MCF 10A (cell line): ENCODE data around the gene TNFRSF1B. TPM values are rescaled to one million over a fixed set of nuclear protein-coding genes. Genes with fewer than 3 reads are reported as not detected.
"Not testable (repeated sequence)": the region's sequence is repeated elsewhere in the genome, so short reads cannot be mapped to it uniquely, and the experiment has no call there.

ENCODE experiments used
- BruUV-seq: library from RNA; stranded (reverse); fragments of 400-500 nt; replicated peaks from 2 replicates; lab custom pipeline; 2021; lab: Mats Ljungman, UMichigan
- CTCF ChIA-PET: fragments of 300-600 bp; sonication (Branson Sonifier 250); formaldehyde crosslinking; extraction: SDS; loops from one replicate; lab custom pipeline; 2021; ENCODE audit warnings: antibody characterized with exemption, inconsistent platforms; lab: Yijun Ruan, JAX
- POLR2A ChIA-PET: fragments of 300-600, 350-650 bp; sonication (Branson Sonifier 250); formaldehyde crosslinking; extraction: SDS; loops from one replicate; lab custom pipeline; 2020; ENCODE audit warnings: antibody characterized with exemption, inconsistent platforms; lab: Yijun Ruan, JAX
- DNase-seq: peaks from one replicate; pipeline ENCODE4 v3.0.0-alpha.2; 2018; ENCODE audit not compliant: unreplicated experiment
- H3K27ac Mint-ChIP-seq: one replicate; pipeline ENCODE4 v1.8.0; 2022; ENCODE audit warnings: mild to moderate bottlenecking, low read depth, mixed read lengths; ENCODE audit not compliant: unreplicated experiment
- H3K27me3 Mint-ChIP-seq: one replicate; pipeline ENCODE4 v1.8.0; 2022; ENCODE audit warnings: mixed read lengths; ENCODE audit not compliant: insufficient read depth, unreplicated experiment
- H3K36me3 Mint-ChIP-seq: one replicate; pipeline ENCODE4 v1.8.0; 2022; ENCODE audit warnings: mild to moderate bottlenecking, moderate library complexity, mixed read lengths; ENCODE audit not compliant: insufficient read depth, unreplicated experiment
- H3K4me1 Mint-ChIP-seq: one replicate; pipeline ENCODE4 v1.8.0; 2022; ENCODE audit warnings: mixed read lengths; ENCODE audit not compliant: insufficient read depth, unreplicated experiment
- H3K4me3 Mint-ChIP-seq: one replicate; pipeline ENCODE4 v1.8.0; 2022; ENCODE audit warnings: mild to moderate bottlenecking, moderate library complexity, mixed read lengths; ENCODE audit not compliant: unreplicated experiment
- H3K9me3 Mint-ChIP-seq: one replicate; pipeline ENCODE4 v1.8.0; 2022; ENCODE audit warnings: mixed read lengths; ENCODE audit not compliant: unreplicated experiment
- intact Hi-C: fragments of 100-400 bp; cut with micrococcal nuclease; formaldehyde crosslinking; loops from 2 replicates; pipeline ENCODE4 v1.14.1; 2022
- total RNA-seq: library from RNA; stranded (reverse); gene quantifications from 2 replicates; pipeline ENCODE4 v1.2.3, GENCODE V29; 2022
- TF ChIP-seq, protein P1 (sequence below): fragments of 200-600 bp; IDR thresholded peaks from one replicate; pipeline ENCODE4 v1.8.0; 2022; ENCODE audit warnings: antibody characterized with exemption, mild to moderate bottlenecking; ENCODE audit not compliant: unreplicated experiment

Gene TNFRSF1B
- total RNA-seq, 1 experiment from 2014 or later, result not detected

DNA sequence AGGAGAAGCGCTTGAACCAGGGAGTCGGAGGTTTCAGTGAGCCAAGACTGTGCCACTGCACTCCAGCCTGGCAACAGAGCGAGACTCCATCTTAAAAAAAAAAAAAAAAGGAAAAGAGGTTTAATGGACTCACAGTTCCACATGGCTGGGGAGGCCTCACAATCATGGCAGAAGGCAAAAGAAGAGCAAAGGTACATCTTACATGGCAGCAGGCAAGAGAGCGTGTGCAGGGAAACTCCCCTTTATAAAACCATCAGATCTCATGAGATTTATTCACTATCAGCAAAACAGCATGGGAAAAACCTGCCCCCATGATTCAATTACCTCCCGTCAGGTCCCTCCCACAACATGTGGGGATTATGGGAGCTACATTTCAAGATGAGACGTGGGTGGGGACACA lies 57.3 kb downstream of the TNFRSF1B start:
- H3K36me3 Mint-ChIP-seq, H3K27ac Mint-ChIP-seq, DNase-seq, intact Hi-C loops, BruUV-seq, H3K4me1 Mint-ChIP-seq, H3K27me3 Mint-ChIP-seq, H3K4me3 Mint-ChIP-seq: not testable (repeated sequence)
- ChIA-PET CTCF (interaction anchor here (0.6 kb wide), 2 partner anchors 16 to 79 kb away, joined by 3 read pairs; no protein-coding TSS in a partner anchor), POLR2A (interaction anchor here (0.8 kb wide), 1 partner anchor 9 kb away, joined by 3 read pairs; no protein-coding TSS in a partner anchor)
- peaks cover 12% of the 10 kb centered on the region for H3K9me3 Mint-ChIP-seq

- intact Hi-C loops, result no loop called here
- BruUV-seq, result no TSS peak
- TF ChIP-seq, protein P1, sequence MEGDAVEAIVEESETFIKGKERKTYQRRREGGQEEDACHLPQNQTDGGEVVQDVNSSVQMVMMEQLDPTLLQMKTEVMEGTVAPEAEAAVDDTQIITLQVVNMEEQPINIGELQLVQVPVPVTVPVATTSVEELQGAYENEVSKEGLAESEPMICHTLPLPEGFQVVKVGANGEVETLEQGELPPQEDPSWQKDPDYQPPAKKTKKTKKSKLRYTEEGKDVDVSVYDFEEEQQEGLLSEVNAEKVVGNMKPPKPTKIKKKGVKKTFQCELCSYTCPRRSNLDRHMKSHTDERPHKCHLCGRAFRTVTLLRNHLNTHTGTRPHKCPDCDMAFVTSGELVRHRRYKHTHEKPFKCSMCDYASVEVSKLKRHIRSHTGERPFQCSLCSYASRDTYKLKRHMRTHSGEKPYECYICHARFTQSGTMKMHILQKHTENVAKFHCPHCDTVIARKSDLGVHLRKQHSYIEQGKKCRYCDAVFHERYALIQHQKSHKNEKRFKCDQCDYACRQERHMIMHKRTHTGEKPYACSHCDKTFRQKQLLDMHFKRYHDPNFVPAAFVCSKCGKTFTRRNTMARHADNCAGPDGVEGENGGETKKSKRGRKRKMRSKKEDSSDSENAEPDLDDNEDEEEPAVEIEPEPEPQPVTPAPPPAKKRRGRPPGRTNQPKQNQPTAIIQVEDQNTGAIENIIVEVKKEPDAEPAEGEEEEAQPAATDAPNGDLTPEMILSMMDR, result no peak
- Mint-ChIP-seq H3K27me3 (no peaks in the 10 kb centered on the region), H3K4me3 (peak overlapping the region; percentile 48), H3K9me3 (peaks cover 4% of the 10 kb centered on the region), H3K4me1 (no peaks in the 10 kb centered on the region), H3K36me3 (no peaks in the 10 kb centered on the region), H3K27ac (no peak overlapping the region)
- POLR2A ChIA-PET, result interaction anchor here (0.7 to 1.6 kb wide), 5 partner anchors 15 to 1979 kb away, joined by 3 to 5 read pairs (median 3); partner anchors contain the start of gene MIIP
- CTCF ChIA-PET, result interaction anchor here (0.6 to 2.2 kb wide), 23 partner anchors 9 to 1402 kb away, joined by 3 to 8 read pairs (median 4); no protein-coding TSS in a partner anchor
- no peak for DNase-seq
Observed at GRCh38 chr1:12228979-12229378, 62.2 kb downstream of the TNFRSF1B start.

- Mint-ChIP-seq H3K27me3 (no peaks in the 10 kb centered on the region), H3K4me1 (no peaks in the 10 kb centered on the region), H3K27ac (no peak overlapping the region), H3K9me3 (peaks cover under 1% of the 10 kb centered on the region), H3K4me3 (peak overlapping the region; percentile 85), H3K36me3 (no peaks in the 10 kb centered on the region)
- no TSS peak for BruUV-seq
- no peak for DNase-seq
- ChIA-PET POLR2A (interaction anchor here (0.7 to 1.6 kb wide), 4 partner anchors 15 to 1978 kb away, joined by 3 to 5 read pairs (median 4); partner anchors contain the start of gene MIIP), CTCF (interaction anchor here (0.6 to 2.2 kb wide), 23 partner anchors 10 to 1401 kb away, joined by 3 to 8 read pairs (median 4); no protein-coding TSS in a partner anchor)
- TF ChIP-seq, protein P1, result no peak
- intact Hi-C loops, result no loop called here
Observed at GRCh38 chr1:12229386-12229834, 62.6 kb downstream of the TNFRSF1B start.

DNA sequence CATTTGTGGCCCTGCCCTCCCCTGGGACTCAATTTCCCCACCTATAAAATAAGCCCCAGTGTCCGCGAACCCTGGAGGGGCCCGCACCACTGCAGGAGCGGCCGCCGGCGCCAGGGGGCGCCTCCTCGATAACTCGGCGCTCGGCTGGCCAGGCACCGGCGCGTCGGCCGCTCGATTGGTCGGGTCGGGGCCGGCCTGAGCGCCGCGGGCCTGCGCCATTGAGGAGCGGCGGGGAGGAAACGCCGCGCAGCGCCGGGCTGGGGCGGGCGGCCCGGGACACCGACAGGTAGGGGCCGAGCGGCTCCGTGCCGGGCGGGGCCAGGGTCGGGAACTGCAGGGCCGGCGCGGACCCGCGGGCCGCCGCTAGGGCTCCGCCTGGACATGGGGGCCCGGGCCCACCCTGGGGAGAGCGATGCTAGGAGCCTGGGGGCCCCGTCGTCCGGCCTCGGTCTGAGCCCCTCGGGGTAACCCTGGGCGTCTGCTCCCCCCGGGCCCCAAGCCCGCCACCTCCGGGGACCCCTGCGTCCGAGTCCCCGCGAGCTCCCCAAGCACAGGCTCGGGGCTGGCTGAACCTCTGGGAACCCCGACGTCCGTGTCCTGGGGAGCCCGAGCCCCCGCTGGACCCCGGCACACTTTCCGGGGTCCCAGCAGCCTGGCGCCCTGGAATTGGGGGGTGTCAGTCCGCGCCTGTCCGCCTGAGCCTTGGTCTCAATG lies 63.2 kb downstream of the TNFRSF1B start, which contains the start of gene VPS13D:
Gene VPS13D, plus strand, starts transcription at position 196 of the 714 bp plus-strand sequence. CDS start 4,237 bp downstream, outside the sequence.
- ChIA-PET CTCF (interaction anchor here (0.6 to 2.0 kb wide), 10 partner anchors 14 to 188 kb away, joined by 3 to 8 read pairs (median 4); no protein-coding TSS in a partner anchor), POLR2A (interaction anchor here (0.7 to 1.9 kb wide), 4 partner anchors 322 to 1978 kb away, joined by 3 to 12 read pairs (median 4); partner anchors contain the start of genes CLCN6 and DHRS3)
- Mint-ChIP-seq H3K4me3 (peak within 1 kb of the TSS; percentile 85), H3K27ac (peak within 1 kb of the TSS; percentile 88), H3K9me3 (no peaks in the 10 kb centered on the region), H3K4me1 (no peaks in the 10 kb centered on the region), H3K27me3 (no peaks in the 10 kb centered on the region), H3K36me3 (peaks cover 3% of the 10 kb centered on the region)
- DNase-seq, result peak; percentile 78
- TF ChIP-seq, protein P1, result peak; percentile 96
- no TSS peak for BruUV-seq
- intact Hi-C loops, result loop anchor here (1.0 kb wide), 1 partner anchor 46 kb away; no protein-coding TSS in a partner anchor
